Measurements from ENCODE around the gene LRRC7.
A peak's percentile ranks its signal among the peaks of the same experiment; 100 is the strongest.
"Not testable (repeated sequence)": the region's sequence is repeated elsewhere in the genome, so short reads cannot be mapped to it uniquely, and the experiment has no call there.

LRRC7 gene

DNA sequence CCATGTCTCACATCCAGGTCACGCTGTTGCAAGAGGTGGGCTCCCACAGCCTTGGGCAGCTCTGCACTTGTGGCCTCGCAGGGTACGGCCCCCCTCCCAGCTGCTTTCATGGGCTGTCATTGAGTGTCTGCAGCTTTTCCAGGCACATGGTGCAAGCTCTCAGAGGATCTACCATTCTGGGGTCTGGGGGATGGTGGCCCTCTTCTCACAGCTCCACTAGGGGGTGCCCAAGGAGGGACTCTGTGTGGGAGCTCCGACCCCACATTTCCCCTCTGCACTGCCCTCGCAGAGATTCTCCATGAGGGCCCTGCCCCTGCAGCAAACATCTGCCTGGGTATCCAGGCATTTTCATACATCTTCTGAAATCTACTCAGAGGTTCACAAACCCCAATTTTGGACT, 219.4 kb downstream of the LRRC7 start:
- no peak for DNase-seq

GRCh38 chr1:69791311-69791710, 223.6 kb downstream of the LRRC7 start:
- no peak for DNase-seq

GRCh38 chr1:69794831-69795230, 227.1 kb downstream of the LRRC7 start:
- DNase-seq = no peak

- no peak for DNase-seq
These were observed 247.2 kb downstream of the LRRC7 start for GRCh38 chr1:69814926-69815325.

DNA sequence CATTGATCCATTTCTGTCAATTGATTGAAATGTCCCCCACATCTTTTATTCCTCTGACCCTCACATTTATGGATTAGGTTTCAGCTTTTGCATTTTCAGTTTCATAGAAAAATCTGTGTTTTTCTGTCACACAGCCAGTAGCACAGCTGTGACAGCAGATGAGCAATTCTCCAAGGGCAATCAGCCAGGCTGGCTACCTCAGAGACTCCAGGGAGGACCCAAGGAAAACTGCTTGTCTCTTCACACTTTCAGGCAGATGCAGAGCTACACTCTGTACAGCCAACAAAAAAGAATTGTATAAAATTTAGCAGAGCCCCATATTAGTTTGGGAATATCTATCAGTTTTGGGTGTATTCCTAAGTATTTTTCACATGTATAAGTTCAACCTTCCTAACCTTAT, 257.2 kb downstream of the LRRC7 start:
- peak; percentile 60 for DNase-seq

GRCh38 chr1:69827732-69828131, 260.0 kb downstream of the LRRC7 start:
- no peak for DNase-seq

- no peak for DNase-seq
These were observed 265.8 kb downstream of the LRRC7 start for GRCh38 chr1:69833536-69833935.

DNA sequence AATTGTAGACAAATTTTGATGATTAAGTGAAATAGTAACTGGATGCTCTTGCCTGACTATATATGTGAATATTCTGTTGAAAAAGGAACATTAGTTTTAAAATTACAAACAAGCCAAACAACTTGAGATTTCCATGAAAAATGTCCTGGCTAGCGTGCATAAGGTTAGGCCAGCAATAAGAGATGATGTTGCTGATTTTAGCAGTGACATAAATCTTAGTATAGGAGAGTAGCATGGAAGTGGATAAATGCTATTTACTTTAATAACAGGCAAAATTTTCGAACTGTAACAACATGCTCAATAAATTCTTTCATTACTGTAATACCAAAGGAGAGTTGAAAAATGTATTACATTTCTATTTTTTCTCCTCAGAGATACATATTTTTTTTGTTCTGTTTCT, 266.6 kb downstream of the LRRC7 start:
- DNase-seq = no peak

- no peak for DNase-seq
These were observed 268.2 kb downstream of the LRRC7 start for GRCh38 chr1:69835955-69836354.

GRCh38 chr1:69836971-69837636, 269.4 kb downstream of the LRRC7 start:
- DNase-seq = no peak

DNA sequence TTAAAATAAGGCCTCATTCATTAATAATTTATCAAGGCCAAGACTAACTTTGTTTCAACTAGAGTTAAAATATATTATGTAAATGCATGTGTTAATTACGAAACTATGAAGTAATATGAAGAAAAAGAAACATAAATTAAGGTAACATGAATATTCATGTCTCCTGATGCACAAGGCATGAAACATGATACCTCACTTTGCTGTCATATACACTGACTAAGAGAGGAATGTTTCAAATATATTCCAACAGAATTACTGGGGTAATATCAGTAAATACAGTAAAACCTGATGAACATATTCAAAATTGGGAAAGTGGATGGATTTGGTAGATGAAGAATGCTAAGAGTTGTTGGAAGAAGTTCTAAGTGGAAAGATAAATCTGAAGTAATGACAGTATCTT, 274.6 kb downstream of the LRRC7 start:
- DNase-seq = no peak

DNA sequence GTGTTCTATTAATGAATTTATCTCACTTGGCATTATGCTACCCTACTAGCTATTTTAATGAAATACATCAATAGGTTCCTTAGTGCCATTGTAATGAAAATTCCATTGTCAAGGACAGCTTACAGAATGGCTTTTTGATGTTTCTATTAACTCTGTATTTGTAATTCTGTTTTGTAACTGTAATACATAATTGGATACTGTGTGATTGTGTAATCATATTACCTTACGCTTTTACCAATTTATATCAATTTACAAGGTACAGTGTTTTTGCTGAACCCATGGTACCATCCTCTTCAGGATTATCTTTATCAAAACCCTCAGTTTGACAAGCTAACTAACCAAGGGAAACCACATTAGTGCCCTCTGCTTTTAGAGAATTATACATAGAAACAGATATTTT, 277.9 kb downstream of the LRRC7 start:
- no peak for DNase-seq

GRCh38 chr1:69846267-69846666, 278.5 kb downstream of the LRRC7 start:
- DNase-seq = no peak

GRCh38 chr1:69847670-69848069, 279.9 kb downstream of the LRRC7 start:
- no peak for DNase-seq

GRCh38 chr1:69852151-69852550, 284.4 kb downstream of the LRRC7 start:
- DNase-seq = no peak

DNA sequence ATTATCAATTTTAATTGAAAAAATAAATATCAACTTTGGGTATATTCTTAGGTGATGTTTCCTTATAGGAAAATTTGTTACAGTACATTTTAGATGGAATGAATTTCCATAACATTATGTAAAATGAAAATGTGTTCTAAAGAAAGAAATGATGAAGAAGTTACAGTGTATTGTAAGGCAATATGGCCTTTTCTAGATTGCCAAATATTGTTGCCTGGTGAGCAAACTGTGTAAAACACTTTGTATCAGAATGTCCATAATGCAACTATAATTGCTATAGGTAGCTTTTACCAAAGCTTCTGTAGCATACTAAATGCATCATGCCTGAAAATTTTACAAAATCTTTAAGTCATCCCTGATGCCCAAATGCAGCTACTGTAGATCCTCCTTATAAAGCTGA, 285.0 kb downstream of the LRRC7 start:
- no peak for DNase-seq

GRCh38 chr1:69858534-69858933, 290.8 kb downstream of the LRRC7 start:
- no peak for DNase-seq

GRCh38 chr1:69861641-69862040, 293.9 kb downstream of the LRRC7 start:
- DNase-seq = no peak

DNA sequence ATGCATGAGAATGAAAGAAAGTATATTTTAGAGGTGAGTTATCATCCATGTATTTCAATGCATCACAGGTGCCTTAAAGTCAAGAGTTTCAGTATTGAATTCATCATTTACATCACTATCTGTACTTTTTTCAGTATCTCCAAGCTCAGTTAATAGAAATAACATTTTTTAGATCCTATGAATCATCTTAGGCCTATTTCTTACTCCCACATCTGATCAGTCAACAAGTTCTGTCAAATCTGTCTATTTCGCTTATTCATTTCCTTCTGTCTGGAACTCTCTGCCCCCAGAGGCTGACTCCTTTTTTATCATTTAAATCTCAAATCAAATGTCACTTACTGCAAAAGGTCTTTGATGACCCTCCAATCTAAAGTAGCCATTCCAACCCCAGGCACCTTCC, 295.2 kb downstream of the LRRC7 start:
- DNase-seq = no peak

- no peak for DNase-seq
These were observed 296.0 kb downstream of the LRRC7 start for GRCh38 chr1:69863704-69864103.

GRCh38 chr1:69871412-69871811, 303.7 kb downstream of the LRRC7 start:
- no peak for DNase-seq

DNA sequence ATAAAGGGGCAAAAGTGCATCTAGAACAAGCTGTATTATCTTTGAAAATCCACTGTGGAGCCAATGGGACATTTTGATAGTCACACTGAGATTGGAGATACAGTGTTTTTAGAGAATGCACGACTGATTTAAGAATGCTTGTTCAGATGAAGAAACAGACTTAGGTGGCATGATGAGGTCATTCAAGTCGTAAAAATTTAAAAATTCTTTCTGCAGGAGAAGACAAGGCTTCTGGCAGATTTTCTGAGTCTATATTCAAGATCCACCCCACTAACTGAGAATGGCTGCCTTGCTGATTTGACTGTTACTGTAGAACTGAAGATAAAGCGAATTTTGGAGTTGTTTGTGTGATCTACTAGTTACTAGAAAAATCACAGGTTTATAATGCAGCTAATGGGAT, 310.6 kb downstream of the LRRC7 start:
- no peak for DNase-seq

DNA sequence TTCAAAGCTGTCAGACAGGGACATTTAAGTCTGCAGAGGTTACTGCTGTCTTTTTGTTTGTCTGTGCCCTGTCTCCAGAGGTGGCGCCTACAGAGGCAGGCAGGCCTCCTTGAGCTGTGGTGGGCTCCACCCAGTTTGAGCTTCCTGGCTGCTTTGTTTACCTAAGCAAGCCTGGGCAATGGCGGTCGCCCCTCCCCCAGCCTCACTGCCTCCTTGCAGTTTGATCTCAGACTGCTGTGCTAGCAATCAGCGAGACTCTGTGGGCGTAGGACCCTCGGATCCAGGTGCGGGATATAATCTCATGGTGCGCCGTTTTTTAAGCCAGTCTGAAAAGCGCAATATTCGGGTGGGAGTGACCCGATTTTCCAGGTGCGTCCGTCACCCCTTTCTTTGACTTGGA, 320.3 kb downstream of the LRRC7 start:
- DNase-seq = not testable (repeated sequence)

DNA sequence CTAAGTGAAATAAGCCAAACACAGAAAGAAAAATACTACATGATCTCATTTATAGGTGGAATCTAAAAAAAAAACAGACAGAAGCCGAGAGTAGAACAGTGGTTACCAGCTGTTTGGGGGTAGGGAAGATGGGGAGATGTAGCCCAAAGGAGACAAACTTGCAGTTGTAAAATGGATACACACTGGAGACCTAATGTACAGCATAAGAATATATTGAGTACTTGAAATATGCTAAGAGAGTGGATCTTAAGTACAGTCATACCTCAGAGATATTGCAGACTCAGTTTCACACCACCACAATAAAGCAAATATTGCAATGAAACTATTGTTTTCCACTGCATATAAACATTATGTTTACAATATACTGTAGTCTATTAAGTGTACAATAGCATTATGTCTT, 320.9 kb downstream of the LRRC7 start:
- DNase-seq = no peak

GRCh38 chr1:69898403-69898947, 330.8 kb downstream of the LRRC7 start:
- DNase-seq = no peak

Data from NCI-H2171 (cell line).